ENCODE data around the gene EHD4.

DNA sequence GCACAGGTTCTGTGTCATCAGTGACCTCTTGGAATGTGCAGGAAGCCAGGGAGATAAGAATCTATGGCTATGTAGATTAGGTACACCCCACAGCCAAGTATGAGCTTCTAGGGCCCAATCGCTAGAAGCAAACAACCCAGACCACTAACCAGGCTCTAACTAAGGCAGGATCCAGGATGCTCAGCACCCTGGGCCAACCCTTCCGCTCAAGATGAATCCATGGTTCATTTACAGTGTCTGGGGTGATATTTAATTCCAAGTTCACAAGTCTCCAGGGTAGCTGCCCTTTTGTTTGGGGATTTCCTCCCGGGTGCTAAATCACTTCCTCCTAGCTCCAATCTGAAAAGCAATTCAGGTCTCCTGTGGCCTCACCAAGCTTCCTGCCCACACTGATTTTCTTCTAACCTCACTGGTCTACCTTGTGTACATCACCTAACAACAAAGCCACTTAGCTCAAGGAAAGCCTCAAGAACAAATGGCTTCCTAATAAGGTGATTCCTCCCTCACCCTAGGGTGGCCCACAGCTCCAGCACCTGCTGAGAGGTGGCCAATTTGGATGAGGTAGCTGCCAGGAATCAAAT, 2.4 kb downstream of the EHD4 start:
- TF ChIP-seq GATA2 (IDR thresholded peaks at IDR 0.05; ENCODE audit: low read depth, low read length) = no peak
- no peak for TF ChIP-seq GATA3 (IDR thresholded peaks at IDR 0.05; ENCODE audit: low read depth, low read length)
